Sigmoid colon (tissue), 4 donors: ENCODE results near the gene USP49.

Source experiments
- POLR2A ChIP-seq, 2 donors: fragments of 450-650 bp; IDR thresholded peaks; one replicate each; pipeline ENCODE4 v1.6.1; 2016; ENCODE audit warnings: antibody characterized with exemption in 2 of 2, mild to moderate bottlenecking in 2 of 2, moderate library complexity in 2 of 2
- POLR2AphosphoS5 ChIP-seq, 4 donors: sonication (generic); formaldehyde crosslinking; IDR thresholded peaks; one replicate each; pipeline ENCODE4 v1.6.1; 2017; ENCODE audit warnings: antibody characterized with exemption in 4 of 4
- TF ChIP-seq, protein P1 (sequence below), 4 experiments: fragments of 450-650 bp in 3 of 4; fragments of 200-600 bp in 1 of 4; IDR thresholded peaks; one replicate each; pipeline ENCODE4 v1.5.1; 2016 to 2019; ENCODE audit warnings: antibody characterized with exemption in 4 of 4, mild to moderate bottlenecking in 3 of 4, moderate library complexity in 2 of 4

DNA sequence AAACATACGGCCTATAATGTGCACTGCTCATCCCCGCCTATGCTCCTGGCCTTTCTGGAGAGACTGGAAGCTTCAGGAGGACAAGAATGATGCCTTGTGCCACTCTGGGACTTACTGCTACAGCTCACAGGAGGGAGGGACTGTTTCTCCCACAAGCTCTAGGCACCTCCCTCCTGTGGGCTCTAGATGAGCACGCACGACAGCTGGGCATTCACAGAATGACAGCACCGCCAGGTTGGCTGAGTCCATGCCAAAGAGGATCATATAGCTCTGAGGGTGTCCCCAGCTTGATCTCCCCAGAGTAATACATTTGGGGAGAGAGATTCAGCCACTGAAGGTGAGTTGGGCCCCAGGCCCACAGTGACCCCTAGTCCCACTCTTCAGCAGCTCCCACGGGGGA lies 137.9 kb downstream of the USP49 start:
- TF ChIP-seq, protein P1, sequence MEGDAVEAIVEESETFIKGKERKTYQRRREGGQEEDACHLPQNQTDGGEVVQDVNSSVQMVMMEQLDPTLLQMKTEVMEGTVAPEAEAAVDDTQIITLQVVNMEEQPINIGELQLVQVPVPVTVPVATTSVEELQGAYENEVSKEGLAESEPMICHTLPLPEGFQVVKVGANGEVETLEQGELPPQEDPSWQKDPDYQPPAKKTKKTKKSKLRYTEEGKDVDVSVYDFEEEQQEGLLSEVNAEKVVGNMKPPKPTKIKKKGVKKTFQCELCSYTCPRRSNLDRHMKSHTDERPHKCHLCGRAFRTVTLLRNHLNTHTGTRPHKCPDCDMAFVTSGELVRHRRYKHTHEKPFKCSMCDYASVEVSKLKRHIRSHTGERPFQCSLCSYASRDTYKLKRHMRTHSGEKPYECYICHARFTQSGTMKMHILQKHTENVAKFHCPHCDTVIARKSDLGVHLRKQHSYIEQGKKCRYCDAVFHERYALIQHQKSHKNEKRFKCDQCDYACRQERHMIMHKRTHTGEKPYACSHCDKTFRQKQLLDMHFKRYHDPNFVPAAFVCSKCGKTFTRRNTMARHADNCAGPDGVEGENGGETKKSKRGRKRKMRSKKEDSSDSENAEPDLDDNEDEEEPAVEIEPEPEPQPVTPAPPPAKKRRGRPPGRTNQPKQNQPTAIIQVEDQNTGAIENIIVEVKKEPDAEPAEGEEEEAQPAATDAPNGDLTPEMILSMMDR (IDR thresholded peaks at IDR 0.05): no peak
- TF ChIP-seq POLR2A (IDR thresholded peaks at IDR 0.05) (no peak), POLR2AphosphoS5 (IDR thresholded peaks at IDR 0.05) (no peak)
